Activated naive CD4-positive, alpha-beta T cell (primary cell): Measurements from ENCODE around the gene CPSF7.
"Not testable (repeated sequence)": the region's sequence is repeated elsewhere in the genome, so short reads cannot be mapped to it uniquely, and the experiment has no call there.

Experiments
- DNase-seq, 4 experiments: peaks; one replicate each; lab custom pipeline; 2025; lab: John Stamatoyannopoulos, UW

Gene CPSF7

GRCh38 chr11:61384271-61385242 lies 45.2 kb downstream of the CPSF7 start:
- DNase-seq = no peak

GRCh38 chr11:61383859-61384258 lies 45.9 kb downstream of the CPSF7 start:
- DNase-seq = not testable (repeated sequence)

GRCh38 chr11:61380884-61381283 lies 48.9 kb downstream of the CPSF7 start:
- DNase-seq = no peak

GRCh38 chr11:61378713-61379313 lies 51.0 kb downstream of the CPSF7 start:
- no peak for DNase-seq

GRCh38 chr11:61377461-61378160 lies 52.2 kb downstream of the CPSF7 start:
- no peak for DNase-seq

GRCh38 chr11:61375761-61376108 lies 54.0 kb downstream of the CPSF7 start:
- no peak for DNase-seq

- no peak for DNase-seq
Observed at GRCh38 chr11:61372659-61373420, 56.9 kb downstream of the CPSF7 start.

GRCh38 chr11:61370349-61371005 lies 59.3 kb downstream of the CPSF7 start:
- DNase-seq = no peak

GRCh38 chr11:61369372-61370348 lies 60.1 kb downstream of the CPSF7 start:
- DNase-seq = no peak

- no peak for DNase-seq
Observed at GRCh38 chr11:61368646-61369045, 61.1 kb downstream of the CPSF7 start.

GRCh38 chr11:61367406-61367805 lies 62.4 kb downstream of the CPSF7 start:
- DNase-seq = no peak

GRCh38 chr11:61364012-61364675 lies 65.6 kb downstream of the CPSF7 start:
- DNase-seq = no peak

GRCh38 chr11:61362542-61362875 lies 67.3 kb downstream of the CPSF7 start:
- peak in 2 of 4 experiments; percentile 25 to 34 for DNase-seq

- DNase-seq = peak; percentile 73 to 79 (median 74)
Observed at GRCh38 chr11:61361741-61362541, 67.8 kb downstream of the CPSF7 start, which contains the start of the genes CYB561A3 and TMEM138. Gene CYB561A3 (minus strand): TSS chr11:61361882. CDS start chr11:61356713, 5,169 bp downstream. Gene TMEM138 (plus strand): TSS chr11:61362374. CDS start chr11:61364391, 2,017 bp downstream.

GRCh38 chr11:61361237-61361740 lies 68.5 kb downstream of the CPSF7 start:
- DNase-seq = no peak

- DNase-seq = no peak
Observed at GRCh38 chr11:61359516-61359915, 70.3 kb downstream of the CPSF7 start.

GRCh38 chr11:61358566-61358965 lies 71.2 kb downstream of the CPSF7 start:
- DNase-seq = no peak

GRCh38 chr11:61357894-61358239 lies 71.9 kb downstream of the CPSF7 start:
- no peak for DNase-seq
